Stimulated activated CD8-positive, alpha-beta memory T cell treated with anti-CD3 and anti-CD28 coated beads, Interleukin-4, amount 100 ng/mL, for 1 hour (primary cell): Measurements from ENCODE around the gene DACT3.

Experiments
- DNase-seq, 2 donors: peaks; one replicate each; pipeline ENCODE4 v3.0.0-alpha.2; 2020; ENCODE audit warnings: low read depth in 2 of 2, low spot score in 1 of 2

DACT3 gene, protein sequence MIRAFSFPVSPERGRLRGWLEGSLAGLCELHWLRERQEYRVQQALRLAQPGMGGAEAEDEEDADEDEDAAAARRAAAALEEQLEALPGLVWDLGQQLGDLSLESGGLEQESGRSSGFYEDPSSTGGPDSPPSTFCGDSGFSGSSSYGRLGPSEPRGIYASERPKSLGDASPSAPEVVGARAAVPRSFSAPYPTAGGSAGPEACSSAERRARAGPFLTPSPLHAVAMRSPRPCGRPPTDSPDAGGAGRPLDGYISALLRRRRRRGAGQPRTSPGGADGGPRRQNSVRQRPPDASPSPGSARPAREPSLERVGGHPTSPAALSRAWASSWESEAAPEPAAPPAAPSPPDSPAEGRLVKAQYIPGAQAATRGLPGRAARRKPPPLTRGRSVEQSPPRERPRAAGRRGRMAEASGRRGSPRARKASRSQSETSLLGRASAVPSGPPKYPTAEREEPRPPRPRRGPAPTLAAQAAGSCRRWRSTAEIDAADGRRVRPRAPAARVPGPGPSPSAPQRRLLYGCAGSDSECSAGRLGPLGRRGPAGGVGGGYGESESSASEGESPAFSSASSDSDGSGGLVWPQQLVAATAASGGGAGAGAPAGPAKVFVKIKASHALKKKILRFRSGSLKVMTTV

GRCh38 chr19:46661020-46661731, at the start of gene DACT3:
DACT3 (minus strand) TSS chr19:46661182; CDS start chr19:46661064, 118 bp downstream.
- peak; percentile 99 to 100 for DNase-seq

DNA sequence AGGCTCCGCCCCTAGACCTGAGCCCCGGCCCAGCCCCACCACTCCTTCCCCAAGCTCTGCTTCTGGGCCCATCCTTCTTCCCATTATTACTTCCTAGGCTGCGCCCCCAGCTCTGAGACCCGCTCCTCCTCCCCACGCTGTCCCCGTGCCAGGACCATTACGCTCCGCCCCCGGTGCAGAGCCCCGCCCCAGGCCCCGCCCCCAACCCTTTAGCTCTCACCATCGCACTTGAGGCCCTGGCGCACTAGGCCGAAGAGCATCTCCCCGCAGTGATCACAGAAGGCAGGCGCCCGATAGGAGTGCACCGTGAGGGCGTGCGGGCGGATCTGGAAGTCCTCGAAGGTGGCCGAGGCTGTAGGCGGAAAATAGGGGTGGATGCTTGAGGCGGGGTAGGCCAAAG, 49.7 kb upstream of the DACT3 start:
- no peak for DNase-seq

GRCh38 chr19:46704379-46705076, 43.5 kb upstream of the DACT3 start:
- DNase-seq = peak; percentile 81 to 91

DNA sequence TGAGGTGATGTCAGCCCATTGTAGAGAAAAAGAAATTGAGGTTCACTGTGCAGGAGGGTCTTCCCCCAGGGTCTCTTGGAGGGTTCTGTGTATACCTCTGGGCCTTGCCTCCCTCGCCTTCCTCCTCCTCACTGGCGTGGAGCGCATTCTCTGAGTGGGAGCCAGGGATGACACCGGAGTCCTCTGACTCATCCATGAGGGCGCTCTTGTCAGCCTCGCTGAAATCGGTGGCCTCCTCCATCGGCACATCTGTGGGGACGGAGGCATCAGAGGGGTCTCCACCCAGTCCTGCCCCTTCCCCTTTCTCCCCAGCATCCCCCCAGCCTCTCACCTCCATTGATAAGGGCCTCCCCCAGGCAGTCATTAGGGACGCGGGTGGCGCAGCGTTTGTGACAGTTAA, 39.7 kb upstream of the DACT3 start:
- no peak for DNase-seq

DNA sequence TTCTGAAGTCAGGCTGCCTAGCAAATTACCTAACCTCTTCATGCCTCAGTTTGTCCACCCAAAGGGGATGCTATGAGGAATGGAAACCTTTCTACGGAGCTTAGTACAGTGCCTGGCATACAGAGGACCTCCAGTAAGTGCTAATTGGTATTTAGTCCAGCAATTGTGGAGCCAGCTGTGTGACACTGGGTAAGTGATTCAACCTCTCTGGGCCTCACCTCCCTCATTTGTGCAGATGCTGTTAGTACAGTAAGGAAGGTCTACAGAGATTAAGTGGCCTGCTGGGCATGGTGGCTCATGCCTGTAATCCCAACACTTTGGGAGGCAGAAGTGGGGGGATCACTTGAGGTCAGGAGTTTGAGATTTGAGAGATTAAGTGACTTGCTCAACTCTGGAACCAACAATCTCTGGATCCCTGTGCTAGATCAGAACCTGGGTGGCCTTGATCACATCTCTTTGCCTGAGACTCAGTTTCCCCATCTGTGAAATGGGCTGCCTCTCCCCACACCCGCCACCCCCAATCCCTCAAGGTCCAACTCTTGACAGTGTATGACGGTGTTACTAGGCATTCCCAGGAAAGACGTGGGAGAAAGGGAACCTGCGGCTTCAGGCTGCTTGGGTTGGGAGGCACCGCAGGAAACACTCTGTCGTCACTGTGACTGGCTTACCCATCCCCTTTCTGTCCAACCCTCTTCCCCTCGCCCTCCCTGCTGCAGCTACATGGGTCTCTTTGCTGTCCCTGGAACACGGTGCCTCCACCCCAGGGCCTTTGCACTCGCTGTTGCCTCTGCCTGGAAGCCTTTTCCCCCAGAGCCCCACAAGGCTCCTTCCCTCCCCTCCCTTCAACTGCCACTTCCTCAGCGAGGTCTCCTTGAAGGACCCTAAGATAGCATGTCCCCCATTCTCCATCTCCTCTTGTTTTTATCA, 37.7 kb upstream of the DACT3 start:
- no peak for DNase-seq

- DNase-seq = no peak
These were observed 36.4 kb upstream of the DACT3 start for GRCh38 chr19:46697204-46697960.

GRCh38 chr19:46696866-46697203, 35.9 kb upstream of the DACT3 start:
- DNase-seq = no peak

DNA sequence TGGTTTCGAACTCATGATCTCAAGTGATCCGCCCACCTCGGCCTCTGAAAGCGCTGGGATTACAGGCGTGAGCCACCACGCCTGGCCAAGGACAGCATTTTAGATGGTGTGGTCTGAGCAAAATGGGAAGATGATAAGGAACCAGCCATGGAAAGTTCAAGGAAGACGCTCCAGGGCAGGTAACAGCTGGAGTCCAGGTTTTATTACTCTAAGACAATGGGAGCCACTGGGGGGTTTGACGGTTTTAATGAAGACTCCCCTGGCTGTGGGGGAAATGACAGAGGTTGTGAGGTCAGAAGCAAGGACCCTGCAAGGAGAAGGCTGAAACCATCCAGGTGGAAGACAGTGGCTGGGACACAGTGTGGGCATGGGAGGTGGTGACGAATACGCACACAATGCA, 35.1 kb upstream of the DACT3 start:
- DNase-seq = no peak

DNA sequence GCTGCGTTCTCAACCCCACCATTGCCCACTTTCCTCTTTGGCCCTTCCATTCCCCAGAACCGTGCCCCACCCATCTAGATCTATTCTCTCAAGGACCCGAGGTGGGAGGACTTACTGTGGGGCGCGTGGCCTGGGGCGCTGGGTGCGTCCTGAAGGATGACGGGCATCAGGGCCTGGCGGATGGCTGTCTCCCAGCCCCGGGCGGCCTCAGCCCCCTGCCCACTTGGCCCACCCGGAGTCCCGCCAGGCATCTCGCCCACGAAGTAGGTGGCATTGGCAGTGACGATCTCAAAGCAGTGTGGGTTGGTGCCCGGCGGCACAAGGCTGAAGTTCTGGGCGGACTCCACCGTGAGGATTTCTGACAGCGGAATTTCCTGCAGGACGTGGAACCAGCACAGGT, 32.8 kb upstream of the DACT3 start:
- no peak for DNase-seq

- DNase-seq = no peak
These were observed 32.1 kb upstream of the DACT3 start for GRCh38 chr19:46692918-46693722.

DNA sequence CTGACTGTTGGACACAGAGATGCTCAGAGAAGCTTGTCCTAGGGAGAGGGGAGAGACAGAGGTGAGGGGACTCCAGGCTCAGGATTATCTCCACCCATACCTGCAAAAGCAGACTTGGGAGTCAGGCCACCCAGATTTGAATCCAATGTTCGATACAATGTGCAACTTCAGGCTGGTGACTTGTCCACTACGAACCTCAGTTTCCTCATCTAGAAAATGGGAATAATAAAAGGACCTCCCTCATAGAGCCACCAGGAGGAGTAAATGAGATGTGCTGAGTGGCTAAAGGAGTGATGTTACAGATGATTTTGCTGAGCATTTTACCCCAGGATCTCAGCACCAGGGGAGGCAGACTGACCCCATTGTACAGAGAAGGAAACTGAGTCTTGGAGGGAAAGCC, 31.0 kb upstream of the DACT3 start:
- no peak for DNase-seq

DNA sequence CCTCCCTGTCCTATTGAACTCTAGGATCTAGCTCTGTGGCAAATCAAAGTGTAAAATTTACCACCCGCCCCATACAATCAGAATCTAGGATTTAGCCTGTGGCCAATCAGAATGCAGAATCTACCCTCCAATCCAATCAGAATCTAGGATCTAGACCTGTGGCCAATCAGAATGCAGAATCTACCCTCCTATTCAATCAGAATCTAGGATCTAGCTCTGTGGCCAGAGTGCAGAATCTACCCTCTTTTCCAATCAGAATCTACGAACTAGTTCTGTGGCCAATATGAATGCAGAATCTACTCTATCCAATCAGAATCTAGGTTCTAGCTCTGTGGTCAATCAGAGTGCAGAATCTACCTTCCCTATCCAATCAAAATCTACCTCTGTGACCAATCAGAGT, 30.1 kb upstream of the DACT3 start:
- DNase-seq = no peak

GRCh38 chr19:46689358-46689757, 28.4 kb upstream of the DACT3 start:
- no peak for DNase-seq

GRCh38 chr19:46687438-46688145, 26.6 kb upstream of the DACT3 start:
- no peak for DNase-seq

DNA sequence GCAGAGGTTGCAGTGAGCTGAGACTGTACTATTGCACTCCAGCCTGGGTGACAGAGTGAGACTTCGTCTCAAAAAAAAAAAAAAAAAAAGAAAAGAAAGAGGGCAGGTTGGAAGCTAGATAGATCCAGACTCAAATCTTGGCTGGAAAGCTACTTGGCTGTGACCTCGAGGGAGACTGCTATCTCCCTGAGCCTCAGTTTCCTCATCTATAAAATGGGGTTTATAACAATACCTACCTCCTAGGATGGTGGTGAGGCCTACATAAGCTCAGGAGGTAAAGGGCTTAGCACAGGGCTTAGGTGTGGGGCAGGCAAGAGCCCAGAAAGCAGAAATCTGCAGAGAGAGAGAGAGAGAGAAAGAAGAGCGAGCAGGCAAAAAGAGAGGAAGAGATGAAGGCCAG, 24.2 kb upstream of the DACT3 start:
- no peak for DNase-seq

DNA sequence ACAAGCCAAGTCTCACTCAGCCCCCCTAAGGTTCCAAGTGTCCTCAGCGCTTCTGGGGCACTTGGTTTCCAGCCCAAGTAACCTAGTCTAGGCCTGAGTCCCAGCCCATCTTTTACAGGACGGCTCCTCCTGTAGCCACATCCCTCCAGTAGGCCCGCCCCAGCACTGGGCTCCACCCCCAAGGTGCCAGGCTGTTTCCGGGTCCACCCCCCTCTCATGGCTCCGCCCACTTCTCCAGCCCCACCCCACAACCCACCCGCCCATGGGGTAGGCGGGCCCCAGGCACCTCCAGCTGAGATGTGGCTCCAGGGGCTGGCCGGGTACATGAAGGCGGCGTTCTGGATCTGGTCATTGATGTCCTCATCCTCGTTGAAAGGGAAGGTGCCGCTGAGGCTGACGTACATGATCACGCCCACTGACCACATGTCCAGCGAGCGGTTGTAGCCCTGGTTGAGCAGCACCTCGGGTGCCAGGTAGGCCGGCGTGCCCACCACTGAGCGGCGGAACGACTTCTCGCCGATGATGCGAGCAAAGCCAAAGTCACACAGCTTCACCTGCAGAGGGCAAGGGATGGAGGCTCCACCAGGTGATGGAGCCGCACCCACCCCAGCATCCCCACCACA, 17.2 kb upstream of the DACT3 start:
- peak in 1 of 2 donors; percentile 25 for DNase-seq

DNA sequence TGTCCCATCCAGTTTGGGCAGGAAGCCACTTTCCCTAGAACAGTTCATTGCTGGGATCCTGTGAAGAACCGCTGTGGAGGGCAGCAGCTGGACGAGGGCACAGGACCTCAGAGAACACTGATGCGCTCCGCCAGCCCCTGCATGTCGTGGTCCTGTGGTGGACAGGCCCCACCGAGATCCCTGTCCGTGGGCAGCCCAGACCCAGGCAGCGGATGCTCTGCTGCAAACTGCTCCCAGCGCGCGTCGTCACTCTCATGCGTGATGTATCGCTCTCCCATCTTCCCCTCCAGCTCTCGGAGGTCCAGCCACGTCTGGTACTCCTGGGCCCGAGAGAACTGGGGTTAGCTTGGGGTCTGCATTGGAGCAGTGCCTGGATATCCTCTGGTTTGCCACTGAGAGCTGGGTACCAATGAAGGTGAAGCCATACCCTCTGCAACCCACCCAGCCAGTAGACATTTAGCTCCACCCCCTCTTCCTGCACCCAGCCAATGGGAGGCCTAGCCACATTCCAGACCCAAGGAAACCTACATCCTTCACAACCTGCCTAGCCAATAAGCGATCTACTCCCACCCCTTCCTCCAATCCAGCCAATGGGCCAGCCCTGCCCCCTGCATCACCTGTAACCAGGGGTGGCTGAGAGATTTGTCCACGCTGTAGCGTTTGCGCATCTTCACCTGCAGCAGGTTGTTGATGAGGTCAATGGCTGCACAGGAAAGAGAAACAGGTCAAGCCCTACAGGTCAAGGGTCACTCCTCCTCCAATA, 13.6 kb upstream of the DACT3 start:
- DNase-seq = no peak
